ENCODE results near the gene TRIM17.
A peak's percentile ranks its signal among the peaks of the same experiment; 100 is the strongest.

The TRIM17 gene

GRCh38 chr1:228416217-228416933 lies at the start of gene TRIM17:
Gene TRIM17, minus strand, starts transcription at chr1:228416861. Its CDS starts 1,789 bp downstream, at chr1:228415072.
- DNase-seq: no peak

DNA sequence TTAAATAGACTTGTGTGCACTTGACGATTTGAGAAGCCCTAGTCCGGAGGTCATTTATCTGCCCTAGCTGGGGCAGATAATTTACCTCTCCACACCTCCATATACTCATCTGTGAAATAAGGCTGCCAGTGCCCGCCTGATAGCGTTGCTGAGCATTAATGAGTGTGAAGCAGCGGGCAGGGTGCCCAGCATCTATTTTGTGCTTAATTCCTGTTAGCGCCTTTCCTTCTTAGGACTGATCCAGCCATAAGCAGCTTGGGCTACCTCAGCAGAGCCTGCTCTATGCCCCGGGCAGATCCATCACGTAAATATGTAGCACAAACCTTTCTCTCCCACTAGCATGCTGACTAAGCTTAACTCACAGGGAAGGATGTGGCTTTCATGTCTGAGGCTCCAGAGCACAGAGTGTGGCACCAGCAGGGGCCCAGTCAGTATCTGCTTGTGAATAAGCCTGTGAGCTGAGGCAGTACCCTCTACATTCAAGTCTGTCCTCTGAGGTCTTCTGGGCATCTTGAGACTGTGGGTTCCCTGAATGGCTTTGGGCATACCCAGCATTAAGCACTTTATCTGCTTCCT lies 49.0 kb upstream of the TRIM17 start:
- peak; percentile 84 for DNase-seq

DNA sequence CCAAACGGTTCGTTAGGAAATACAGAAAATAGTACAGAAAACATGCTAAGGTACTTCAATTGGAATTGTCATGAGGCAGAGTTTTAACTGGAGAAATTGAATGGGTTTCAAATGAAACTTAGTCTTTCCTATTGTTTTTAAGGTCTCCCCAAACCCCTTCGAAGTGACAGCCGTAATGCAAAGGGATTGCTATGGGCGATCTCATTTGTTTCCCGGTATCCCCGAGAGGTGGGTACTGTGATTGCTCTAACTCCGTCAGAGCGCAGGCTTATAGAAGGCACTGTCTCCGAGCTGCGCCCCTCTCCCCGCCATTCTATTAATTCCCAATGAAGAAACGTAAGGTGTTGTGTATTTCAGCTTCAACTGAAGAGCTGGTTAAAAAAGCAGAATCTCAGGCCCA lies 48.5 kb upstream of the TRIM17 start:
- DNase-seq: no peak

- DNase-seq: peak; percentile 97
Measured at GRCh38 chr1:228464487-228464983, 47.9 kb upstream of the TRIM17 start.

- peak; percentile 94 for DNase-seq
Measured at GRCh38 chr1:228463559-228464455, 47.1 kb upstream of the TRIM17 start.

- no peak for DNase-seq
Measured at GRCh38 chr1:228463009-228463558, 46.4 kb upstream of the TRIM17 start.

DNA sequence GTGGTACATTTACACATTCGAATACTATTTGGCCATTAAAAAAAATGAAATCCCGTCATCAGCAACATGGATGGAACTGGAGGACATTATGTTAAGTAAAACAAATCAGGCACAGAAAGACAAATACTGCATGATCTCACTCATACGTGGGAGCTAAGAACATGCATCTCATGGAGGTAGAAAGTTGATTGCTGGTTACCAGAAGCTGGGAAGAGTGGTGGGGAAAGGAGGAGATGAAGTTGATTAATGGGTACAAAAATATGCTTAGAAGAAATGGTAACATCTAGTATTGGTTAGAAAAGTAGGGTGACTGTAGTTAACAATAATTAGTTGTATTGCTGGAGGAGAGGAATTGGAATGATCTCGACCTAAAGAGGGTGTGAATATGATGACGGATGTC lies 45.9 kb upstream of the TRIM17 start:
- DNase-seq: no peak

- no peak for DNase-seq
Measured at GRCh38 chr1:228460821-228461220, 44.2 kb upstream of the TRIM17 start.

- peak; percentile 86 for DNase-seq
Measured at GRCh38 chr1:228459091-228459993, 42.7 kb upstream of the TRIM17 start.

DNA sequence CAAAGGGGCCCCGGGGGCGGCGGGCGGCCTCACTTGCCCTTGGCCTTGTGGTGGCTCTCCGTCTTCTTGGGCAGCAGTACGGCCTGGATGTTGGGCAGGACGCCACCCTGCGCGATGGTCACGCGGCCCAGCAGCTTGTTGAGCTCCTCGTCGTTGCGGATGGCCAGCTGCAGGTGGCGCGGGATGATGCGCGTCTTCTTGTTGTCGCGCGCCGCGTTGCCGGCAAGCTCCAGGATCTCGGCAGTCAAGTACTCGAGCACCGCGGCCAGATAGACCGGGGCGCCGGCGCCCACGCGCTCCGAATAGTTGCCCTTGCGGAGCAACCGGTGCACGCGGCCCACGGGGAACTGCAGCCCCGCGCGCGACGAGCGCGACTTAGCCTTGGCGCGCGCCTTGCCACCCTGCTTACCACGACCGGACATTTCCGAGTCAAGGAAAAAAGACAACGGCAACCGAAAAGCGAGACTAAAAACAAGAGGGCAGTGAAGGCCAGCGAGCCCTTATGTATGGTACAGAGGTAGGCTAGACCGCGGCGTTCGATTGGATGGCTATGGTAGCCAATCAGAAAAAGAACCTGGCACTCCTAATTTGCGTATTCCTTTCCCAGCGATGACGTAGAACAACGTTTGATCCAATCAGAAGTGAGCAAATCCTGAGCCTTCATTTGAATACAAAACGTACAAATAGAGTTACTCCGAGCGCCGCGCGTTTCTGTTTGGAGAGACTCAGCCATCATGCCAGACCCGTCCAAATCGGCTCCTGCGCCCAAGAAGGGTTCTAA lies 40.9 kb upstream of the TRIM17 start:
- peak; percentile 98 for DNase-seq

GRCh38 chr1:228457017-228457395 lies 40.3 kb upstream of the TRIM17 start:
- DNase-seq: no peak

GRCh38 chr1:228456252-228457016 lies 39.8 kb upstream of the TRIM17 start:
- DNase-seq: no peak

GRCh38 chr1:228455715-228456114 lies 39.1 kb upstream of the TRIM17 start:
- DNase-seq: no peak

DNA sequence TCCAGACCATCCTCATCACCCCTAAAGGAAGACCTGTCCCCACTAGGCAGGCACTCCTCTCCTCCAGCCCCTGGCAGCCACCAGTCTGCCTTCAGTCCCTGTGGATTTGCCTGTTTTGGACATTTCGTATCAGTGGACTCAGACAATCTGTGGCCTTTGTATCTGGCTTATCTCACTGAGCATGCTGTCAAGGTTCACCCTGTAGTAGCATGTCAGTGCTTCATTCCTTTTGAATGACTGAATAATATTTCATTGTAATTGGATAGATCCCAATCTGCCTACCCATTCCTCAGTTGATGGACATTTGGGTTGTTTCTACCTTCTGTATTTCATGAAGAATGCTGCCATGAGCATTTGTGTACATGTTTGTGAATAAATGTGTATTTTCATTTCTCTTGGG lies 37.6 kb upstream of the TRIM17 start:
- DNase-seq: no peak

DNA sequence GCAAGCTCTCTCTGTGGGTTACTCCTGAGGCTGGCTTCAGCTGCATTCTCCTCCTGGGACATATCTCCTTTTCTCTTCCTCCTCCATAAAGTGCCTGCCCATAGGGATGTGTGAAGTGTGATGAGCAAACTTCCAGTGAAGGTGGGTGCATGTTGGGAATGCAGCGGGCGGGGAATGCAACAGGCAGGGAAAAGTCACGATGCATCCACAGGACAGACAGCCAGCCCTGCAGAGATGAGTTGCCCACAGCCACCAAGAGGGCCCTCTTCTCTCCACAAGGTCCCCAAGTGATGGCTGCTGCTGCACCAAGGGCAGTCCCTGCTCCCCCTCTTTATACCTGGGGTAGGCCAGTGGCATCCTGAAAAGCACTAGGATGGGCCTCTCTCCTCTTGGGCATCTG lies 37.0 kb upstream of the TRIM17 start:
- no peak for DNase-seq

DNA sequence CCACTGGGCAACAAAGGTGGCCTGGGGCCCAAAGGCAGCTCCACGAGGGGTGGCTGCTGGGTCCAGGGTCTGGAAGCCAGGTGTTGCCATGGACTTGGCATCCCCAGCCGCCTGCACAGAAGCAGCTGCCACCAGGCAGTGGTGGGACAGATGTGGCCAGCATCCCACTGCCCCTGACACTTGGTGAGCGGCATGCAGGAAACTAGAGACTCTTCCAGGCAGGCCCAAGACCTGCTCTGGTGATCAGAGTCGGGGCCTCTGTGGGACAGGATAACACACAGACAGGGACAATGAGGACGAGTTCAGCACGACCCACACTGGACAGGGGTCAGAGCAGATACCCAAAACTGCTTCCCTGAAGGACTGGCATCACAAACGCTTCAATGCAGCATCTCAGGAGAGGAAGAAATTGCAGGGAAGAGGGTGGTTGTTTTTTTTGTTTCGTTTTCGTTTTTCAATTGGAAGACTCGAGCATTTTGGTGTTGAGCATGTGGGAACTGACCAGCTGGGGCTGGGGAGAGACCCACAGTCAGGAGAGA lies 36.4 kb upstream of the TRIM17 start:
- DNase-seq: no peak

GRCh38 chr1:228452194-228453021 lies 35.7 kb upstream of the TRIM17 start:
- no peak for DNase-seq

DNA sequence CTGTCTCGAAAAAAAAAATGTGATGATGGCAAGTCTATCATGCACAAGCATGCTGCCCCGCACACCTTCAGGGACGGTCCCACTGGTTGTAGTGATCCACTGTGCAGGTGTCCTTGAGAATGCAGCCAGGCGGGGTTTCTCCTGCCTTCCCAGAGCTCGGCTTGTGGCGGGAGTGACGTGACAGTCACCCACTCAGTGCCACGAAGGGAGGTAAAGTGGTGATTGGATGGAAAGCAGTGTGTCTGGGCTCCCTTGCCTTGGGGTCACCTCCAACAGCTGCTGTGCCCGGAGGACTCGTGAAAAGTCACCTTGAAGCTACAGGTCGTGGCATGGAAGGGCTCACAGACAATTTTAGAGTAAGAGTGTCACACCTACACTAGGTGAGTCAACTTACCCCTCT lies 33.5 kb upstream of the TRIM17 start:
- no peak for DNase-seq

GRCh38 chr1:228448372-228448771 lies 31.7 kb upstream of the TRIM17 start:
- DNase-seq: no peak

Data from activated CD4-positive, alpha-beta T cell treated with anti-CD3 and anti-CD28 coated beads, Interleukin-2, amount 50 U/mL, for 16 hours (primary cell).